Aorta (tissue), 5 donors: ENCODE data around the gene POLR1H. TPM values are rescaled to one million over a fixed set of nuclear protein-coding genes. Genes with fewer than 3 reads are reported as not detected.

Experiments
- ATAC-seq: fragments of 200-7000 bp; cut with Tn5 transposase; one replicate; pipeline ENCODE4 v1.9.1; 2022; ENCODE audit warnings: moderate library complexity; ENCODE audit not compliant: low FRiP score
- DNase-seq, 2 donors: peaks; one replicate each; pipeline ENCODE4 v3.0.0-alpha.2; 2020
- H3K27ac ChIP-seq, 2 donors: one replicate each; pipeline ENCODE4 v1.5.1; 2013; ENCODE audit warnings: low read length in 2 of 2, mild to moderate bottlenecking in 2 of 2, moderate library complexity in 2 of 2, control low read depth in 1 of 2, inconsistent platforms in 1 of 2, low read depth in 1 of 2
- H3K27me3 ChIP-seq, 2 donors: one replicate each; pipeline ENCODE4 v1.6.1; 2013; ENCODE audit warnings: control low read depth in 1 of 2, low read length in 1 of 2, mild to moderate bottlenecking in 1 of 2, moderate library complexity in 1 of 2; ENCODE audit not compliant: insufficient read depth in 2 of 2, control insufficient read depth in 1 of 2
- H3K36me3 ChIP-seq, 2 donors: one replicate each; pipeline ENCODE4 v1.6.1; 2013; ENCODE audit warnings: control low read depth in 1 of 2, low read length in 1 of 2, mild to moderate bottlenecking in 1 of 2; ENCODE audit not compliant: insufficient read depth in 2 of 2, control insufficient read depth in 1 of 2
- H3K4me1 ChIP-seq, 2 donors: one replicate each; pipeline ENCODE4 v1.6.1; 2013; ENCODE audit warnings: low read length in 2 of 2, control low read depth in 1 of 2, mild to moderate bottlenecking in 1 of 2, moderate library complexity in 1 of 2; ENCODE audit not compliant: insufficient read depth in 2 of 2, control insufficient read depth in 1 of 2
- H3K4me3 ChIP-seq, 2 donors: one replicate each; pipeline ENCODE4 v1.5.1; 2013; ENCODE audit warnings: low read length in 2 of 2, control low read depth in 1 of 2, mild to moderate bottlenecking in 1 of 2
- H3K9me3 ChIP-seq: one replicate; pipeline ENCODE4 v1.6.1; 2013; ENCODE audit warnings: mild to moderate bottlenecking, low read length; ENCODE audit not compliant: control insufficient read depth
- WGBS, 2 donors: extraction: QIAGEN DNeasy Blood & Tissue Kit; methylation state at CpG; one replicate each; pipeline ENCODE4 v1.1.7; 2013; 5-methylcytosine and 5-hydroxymethylcytosine counted together
- intact Hi-C, 2 donors: fragments of 100-400 bp; cut with DNase I; formaldehyde crosslinking; loops; one replicate each; pipeline versions ENCODE4 v1.14.2 to v1.15.0; 2022
- polyA plus RNA-seq, 2 donors: library from polyadenylated mRNA; stranded (reverse); fragments of 200-250 nt; gene quantifications; one replicate each; pipeline ENCODE4 v1.2.3, GENCODE V29; 2013
- total RNA-seq, 2 donors: library from RNA; stranded (reverse); fragmentation: NEBNext Ultra II Directional; extraction: Animal tissue kit (Norgen Biotek cat#: 25700); gene quantifications; one replicate each; pipeline ENCODE4 v1.2.1, GENCODE V29; 2021
- donor health status: healthy with polysubstance abuse.
- donor health status: Bipolar disorder and iron deficiency.
- donor health status: DM: no; HTN: no; CAD: no.
- donor health status: DM: no; HTN: no; CAD: no.
- donor health status: DM: yes; HTN: yes; CAD: no.

Gene POLR1H
- total and polyA plus RNA-seq, 4 donors, result 20.5 to 42.1 (median 21.2) TPM

- no peaks in the 10 kb centered on the region for H3K27me3 ChIP-seq
- no peaks in the 10 kb centered on the region for H3K36me3 ChIP-seq
- ATAC-seq (peak; percentile 3), DNase-seq (no peak)
- WGBS, 2 donors, result 26 to 33% methylated on average over 20 to 22 of the region's 22 CpGs
- H3K9me3 ChIP-seq, result no peaks in the 10 kb centered on the region
- intact Hi-C loops, result no loop called here
- H3K4me3 ChIP-seq, result no peak overlapping the region
- no peaks in the 10 kb centered on the region for H3K4me1 ChIP-seq
- H3K27ac ChIP-seq, result no peak overlapping the region
These were observed 15.0 kb downstream of the POLR1H start for GRCh38 chr6:30075790-30076732.

- Histone ChIP-seq H3K36me3 (no peaks in the 10 kb centered on the region), H3K27ac (no peak overlapping the region), H3K4me1 (no peaks in the 10 kb centered on the region), H3K4me3 (no peak overlapping the region), H3K9me3 (no peaks in the 10 kb centered on the region), H3K27me3 (no peaks in the 10 kb centered on the region)
- ATAC-seq (no peak), DNase-seq (no peak)
- 59 to 62% methylated on average over 4 of the region's 4 CpGs for WGBS, 2 donors
- intact Hi-C loops, result no loop called here
These were observed 16.2 kb downstream of the POLR1H start for GRCh38 chr6:30077218-30077617.

GRCh38 chr6:30087876-30088275 lies 26.8 kb downstream of the POLR1H start:
- intact Hi-C loops, result no loop called here
- no peaks in the 10 kb centered on the region for H3K4me1 ChIP-seq
- ATAC-seq (no peak), DNase-seq (no peak)
- H3K27ac ChIP-seq, result no peak overlapping the region
- no peaks in the 10 kb centered on the region for H3K36me3 ChIP-seq
- H3K9me3 ChIP-seq, result no peaks in the 10 kb centered on the region
- H3K27me3 ChIP-seq, result no peaks in the 10 kb centered on the region
- no peak overlapping the region for H3K4me3 ChIP-seq
- WGBS, 2 donors, result 67 to 75% methylated on average over 5 of the region's 5 CpGs

GRCh38 chr6:30091577-30092381 lies 30.7 kb downstream of the POLR1H start:
- Histone ChIP-seq H3K9me3 (no peaks in the 10 kb centered on the region), H3K4me1 (no peaks in the 10 kb centered on the region), H3K27ac (no peak overlapping the region), H3K27me3 (peaks cover 0 to 1% of the 10 kb centered on the region in 2 donors), H3K36me3 (no peaks in the 10 kb centered on the region), H3K4me3 (no peak overlapping the region)
- DNase-seq (peak in 1 of 2 donors; percentile 47), ATAC-seq (no peak)
- intact Hi-C loops, result no loop called here
- 41 to 53% methylated on average over 11 of the region's 11 CpGs for WGBS, 2 donors

GRCh38 chr6:30092852-30093543 lies 31.9 kb downstream of the POLR1H start:
- Histone ChIP-seq H3K27ac (no peak overlapping the region), H3K4me3 (no peak overlapping the region), H3K9me3 (peaks cover 1% of the 10 kb centered on the region), H3K36me3 (no peaks in the 10 kb centered on the region), H3K27me3 (peaks cover 0 to 2% of the 10 kb centered on the region in 2 donors), H3K4me1 (no peaks in the 10 kb centered on the region)
- DNase-seq, result no peak
- no peak for ATAC-seq
- WGBS, 2 donors, result 63 to 68% methylated on average over 6 of the region's 6 CpGs
- intact Hi-C loops, result no loop called here

- Histone ChIP-seq H3K4me1 (no peaks in the 10 kb centered on the region), H3K4me3 (no peak overlapping the region), H3K9me3 (peaks cover 1% of the 10 kb centered on the region), H3K27me3 (peaks cover 0 to 4% of the 10 kb centered on the region in 2 donors), H3K36me3 (no peaks in the 10 kb centered on the region), H3K27ac (no peak overlapping the region)
- 63 to 64% methylated on average over 5 of the region's 5 CpGs for WGBS, 2 donors
- no peak for DNase-seq
- intact Hi-C loops, result no loop called here
- ATAC-seq, result no peak
These were observed 33.0 kb downstream of the POLR1H start for GRCh38 chr6:30093951-30094661.

- Histone ChIP-seq H3K36me3 (no peaks in the 10 kb centered on the region), H3K9me3 (peaks cover 1% of the 10 kb centered on the region), H3K27me3 (peaks cover 0 to 4% of the 10 kb centered on the region in 2 donors), H3K4me3 (no peak overlapping the region), H3K4me1 (no peaks in the 10 kb centered on the region), H3K27ac (no peak overlapping the region)
- intact Hi-C loops, result no loop called here
- ATAC-seq (no peak), DNase-seq (no peak)
- WGBS, 2 donors, result 33 to 42% methylated on average over 1 of the region's 1 CpG
These were observed 35.8 kb downstream of the POLR1H start for GRCh38 chr6:30096829-30097228.
